ENCODE results near the gene DAW1. TPM values are rescaled to one million over a fixed set of nuclear protein-coding genes. Genes with fewer than 3 reads are reported as not detected.

The DAW1 gene
- total and polyA plus RNA-seq, 2 donors (not counting 1 experiment from before 2014, with no cell fraction given) = 0.11 TPM; not detected in 1

DNA sequence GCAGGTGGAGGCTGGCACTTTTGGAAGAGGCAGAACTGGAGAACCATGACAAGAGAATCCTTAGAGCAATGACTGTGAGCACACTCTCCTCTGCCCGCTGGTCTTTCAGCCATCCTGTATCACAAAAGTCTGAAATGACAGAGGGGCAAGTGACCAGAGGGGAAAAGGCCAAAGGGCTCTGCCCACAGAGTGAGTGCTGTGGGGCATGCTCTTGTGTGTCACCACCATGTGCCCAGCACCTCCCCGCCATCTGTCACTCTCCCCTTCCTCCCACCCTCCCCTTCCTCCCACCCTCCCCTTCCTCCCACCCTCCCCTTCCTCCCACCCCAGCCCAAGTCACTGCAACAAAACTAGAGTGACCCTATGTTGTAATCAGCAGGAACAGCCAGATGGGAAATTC, 31.9 kb downstream of the DAW1 start:
- Histone ChIP-seq H3K9ac (ENCODE audit: insufficient read depth, low read length) (no peak overlapping the region), H3K4me1 (ENCODE audit: control insufficient read depth, extremely low read depth, insufficient read depth, low read length) (no peaks in the 10 kb centered on the region), H2AFZ (ENCODE audit: low read length) (no peak overlapping the region), H3K79me2 (ENCODE audit: control insufficient read depth, insufficient read depth, low read length) (no peaks in the 10 kb centered on the region), H3K4me2 (ENCODE audit: extremely low read depth, insufficient read depth, low read length) (no peak overlapping the region), H4K20me1 (ENCODE audit: control insufficient read depth, extremely low read depth, insufficient read depth, low read length) (no peaks in the 10 kb centered on the region), H3K4me3 (replicated peaks in 1 of 4; ENCODE audit: control extremely low read depth in 1 of 4, insufficient read depth in 1 of 4, low read depth in 3 of 4, low read length in 4 of 4) (no peak overlapping the region), H3K27ac (ENCODE audit: insufficient read depth, low read length) (no peak overlapping the region), H3K27me3 (ENCODE audit: control insufficient read depth, insufficient read depth, low read length) (no peaks in the 10 kb centered on the region), H3K36me3 (ENCODE audit: control insufficient read depth, insufficient read depth, low read length) (no peaks in the 10 kb centered on the region), H3K9me3 (ENCODE audit: control insufficient read depth, insufficient read depth, low read depth, low read length) (no peaks in the 10 kb centered on the region)
- no peak for DNase-seq (ENCODE audit: low read depth in 2 of 2)
- TF ChIP-seq, protein P1, sequence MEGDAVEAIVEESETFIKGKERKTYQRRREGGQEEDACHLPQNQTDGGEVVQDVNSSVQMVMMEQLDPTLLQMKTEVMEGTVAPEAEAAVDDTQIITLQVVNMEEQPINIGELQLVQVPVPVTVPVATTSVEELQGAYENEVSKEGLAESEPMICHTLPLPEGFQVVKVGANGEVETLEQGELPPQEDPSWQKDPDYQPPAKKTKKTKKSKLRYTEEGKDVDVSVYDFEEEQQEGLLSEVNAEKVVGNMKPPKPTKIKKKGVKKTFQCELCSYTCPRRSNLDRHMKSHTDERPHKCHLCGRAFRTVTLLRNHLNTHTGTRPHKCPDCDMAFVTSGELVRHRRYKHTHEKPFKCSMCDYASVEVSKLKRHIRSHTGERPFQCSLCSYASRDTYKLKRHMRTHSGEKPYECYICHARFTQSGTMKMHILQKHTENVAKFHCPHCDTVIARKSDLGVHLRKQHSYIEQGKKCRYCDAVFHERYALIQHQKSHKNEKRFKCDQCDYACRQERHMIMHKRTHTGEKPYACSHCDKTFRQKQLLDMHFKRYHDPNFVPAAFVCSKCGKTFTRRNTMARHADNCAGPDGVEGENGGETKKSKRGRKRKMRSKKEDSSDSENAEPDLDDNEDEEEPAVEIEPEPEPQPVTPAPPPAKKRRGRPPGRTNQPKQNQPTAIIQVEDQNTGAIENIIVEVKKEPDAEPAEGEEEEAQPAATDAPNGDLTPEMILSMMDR (conservative IDR thresholded peaks at IDR 0.05 in 1 of 2, IDR thresholded peaks at IDR 0.05 in 1 of 2; ENCODE audit: low read depth in 1 of 2, low read length in 2 of 2) = no peak
- no peak for TF ChIP-seq EZH2 (IDR thresholded peaks at IDR 0.05; ENCODE audit: low read length, missing control alignments)

GRCh38 chr2:227906991-227907390, 35.6 kb downstream of the DAW1 start:
- Histone ChIP-seq H3K9ac (ENCODE audit: insufficient read depth, low read length) (no peak overlapping the region), H3K4me3 (replicated peaks in 1 of 4; ENCODE audit: control extremely low read depth in 1 of 4, insufficient read depth in 1 of 4, low read depth in 3 of 4, low read length in 4 of 4) (no peak overlapping the region), H4K20me1 (ENCODE audit: control insufficient read depth, extremely low read depth, insufficient read depth, low read length) (no peaks in the 10 kb centered on the region), H2AFZ (ENCODE audit: low read length) (no peak overlapping the region), H3K4me2 (ENCODE audit: extremely low read depth, insufficient read depth, low read length) (no peak overlapping the region), H3K27ac (ENCODE audit: insufficient read depth, low read length) (no peak overlapping the region), H3K79me2 (ENCODE audit: control insufficient read depth, insufficient read depth, low read length) (no peaks in the 10 kb centered on the region), H3K27me3 (ENCODE audit: control insufficient read depth, insufficient read depth, low read length) (no peaks in the 10 kb centered on the region), H3K36me3 (ENCODE audit: control insufficient read depth, insufficient read depth, low read length) (no peaks in the 10 kb centered on the region), H3K4me1 (ENCODE audit: control insufficient read depth, extremely low read depth, insufficient read depth, low read length) (no peaks in the 10 kb centered on the region), H3K9me3 (ENCODE audit: control insufficient read depth, insufficient read depth, low read depth, low read length) (no peaks in the 10 kb centered on the region)
- TF ChIP-seq, protein P1 (conservative IDR thresholded peaks at IDR 0.05 in 1 of 2, IDR thresholded peaks at IDR 0.05 in 1 of 2; ENCODE audit: low read depth in 1 of 2, low read length in 2 of 2) = no peak
- TF ChIP-seq EZH2 (IDR thresholded peaks at IDR 0.05; ENCODE audit: low read length, missing control alignments) = no peak
- no peak for DNase-seq (ENCODE audit: low read depth in 2 of 2)

GRCh38 chr2:227908266-227909054, 37.0 kb downstream of the DAW1 start:
- H3K27ac ChIP-seq (ENCODE audit: insufficient read depth, low read length) = no peak overlapping the region
- no peaks in the 10 kb centered on the region for H3K27me3 ChIP-seq (ENCODE audit: control insufficient read depth, insufficient read depth, low read length)
- H3K4me3 ChIP-seq (replicated peaks in 1 of 4; ENCODE audit: control extremely low read depth in 1 of 4, insufficient read depth in 1 of 4, low read depth in 3 of 4, low read length in 4 of 4) = no peak overlapping the region
- H3K9ac ChIP-seq (ENCODE audit: insufficient read depth, low read length) = no peak overlapping the region
- no peaks in the 10 kb centered on the region for H3K36me3 ChIP-seq (ENCODE audit: control insufficient read depth, insufficient read depth, low read length)
- no peaks in the 10 kb centered on the region for H3K9me3 ChIP-seq (ENCODE audit: control insufficient read depth, insufficient read depth, low read depth, low read length)
- H2AFZ ChIP-seq (ENCODE audit: low read length) = no peak overlapping the region
- no peak for TF ChIP-seq EZH2 (IDR thresholded peaks at IDR 0.05; ENCODE audit: low read length, missing control alignments)
- TF ChIP-seq, protein P1 (conservative IDR thresholded peaks at IDR 0.05 in 1 of 2, IDR thresholded peaks at IDR 0.05 in 1 of 2; ENCODE audit: low read depth in 1 of 2, low read length in 2 of 2) = no peak
- no peak overlapping the region for H3K4me2 ChIP-seq (ENCODE audit: extremely low read depth, insufficient read depth, low read length)
- H3K4me1 ChIP-seq (ENCODE audit: control insufficient read depth, extremely low read depth, insufficient read depth, low read length) = no peaks in the 10 kb centered on the region
- no peaks in the 10 kb centered on the region for H3K79me2 ChIP-seq (ENCODE audit: control insufficient read depth, insufficient read depth, low read length)
- no peaks in the 10 kb centered on the region for H4K20me1 ChIP-seq (ENCODE audit: control insufficient read depth, extremely low read depth, insufficient read depth, low read length)
- peak in 1 of 2 donors; percentile 24 for DNase-seq (ENCODE audit: low read depth in 2 of 2)
